ENCODE results near the gene TRIM7.

DNA sequence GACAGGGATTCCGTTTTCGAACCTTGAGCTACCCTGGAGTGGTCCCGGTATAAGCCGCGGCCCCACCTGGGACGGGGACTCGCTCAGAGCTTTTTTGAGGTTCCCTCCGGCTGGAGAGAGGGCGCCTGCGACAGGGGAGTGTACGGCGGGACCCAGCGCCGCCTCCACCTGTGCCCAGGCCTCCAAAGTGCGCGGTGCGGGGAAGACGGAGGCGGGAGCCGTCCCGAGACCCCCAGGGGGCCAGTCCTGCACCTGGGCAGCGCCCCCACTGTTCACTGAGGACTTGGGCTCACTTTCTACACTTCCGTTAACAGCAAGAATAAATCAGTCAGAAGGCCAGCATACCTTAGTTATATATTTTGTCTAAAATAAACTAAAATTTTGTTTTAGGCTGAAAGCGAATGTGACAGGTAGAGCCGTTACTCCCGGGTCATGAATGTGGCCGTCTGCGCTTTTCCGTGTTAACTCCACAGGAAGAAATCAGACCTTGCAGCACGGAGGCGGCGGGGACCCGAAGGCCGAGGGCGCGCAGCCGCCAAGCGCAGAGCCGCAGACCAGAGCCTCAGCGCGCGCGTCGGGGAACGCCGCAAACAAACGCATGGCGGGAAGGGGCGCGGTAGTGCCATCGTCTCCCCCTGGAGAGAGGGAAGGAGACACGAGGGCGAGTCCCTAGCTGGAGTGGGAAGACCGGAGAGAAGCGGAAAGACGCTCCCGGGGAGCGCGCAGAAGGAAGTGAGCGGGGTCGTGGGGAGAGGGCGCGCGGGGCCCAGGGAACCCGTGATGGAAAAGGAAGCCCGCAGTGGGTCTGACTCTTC lies 14.1 kb downstream of the TRIM7 start:
- TF ChIP-seq CTCF (IDR thresholded peaks at IDR 0.05; ENCODE audit: low read depth, low read length) = no peak
- no peak; the same call in 1 of the 2 replicates for TF ChIP-seq MYC (IDR thresholded peaks at IDR 0.05; ENCODE audit: low read depth, low read length)
- no peak for TF ChIP-seq POLR2A (IDR thresholded peaks at IDR 0.05; ENCODE audit: extremely low read depth, insufficient read length)

All from NB4 (cell line).